A673 (cell line): ENCODE measurements around the gene ARPC1A. TPM values are rescaled to one million over a fixed set of nuclear protein-coding genes. Genes with fewer than 3 reads are reported as not detected.
A peak's percentile ranks its signal among the peaks of the same experiment; 100 is the strongest.
"Not testable (repeated sequence)": the region's sequence is repeated elsewhere in the genome, so short reads cannot be mapped to it uniquely, and the experiment has no call there.

Experiments
- BruUV-seq: library from RNA; stranded (reverse); fragments of 400-500 nt; replicated peaks from 2 replicates; lab custom pipeline; 2021; lab: Mats Ljungman, UMichigan
- CTCF ChIA-PET: fragments of 300-600 bp; sonication (Branson Sonifier 250); formaldehyde crosslinking; loops from one replicate; lab custom pipeline; 2022; ENCODE audit warnings: antibody characterized with exemption; lab: Charles Lee
- POLR2A ChIA-PET: fragments of 300-600 bp; sonication (Branson Sonifier 250); formaldehyde crosslinking; loops from one replicate; lab custom pipeline; 2022; ENCODE audit warnings: antibody characterized with exemption; ENCODE audit not compliant: low non-redundant PET; lab: Charles Lee
- DNase-seq: peaks from one replicate; pipeline ENCODE4 v3.0.0-alpha.2; 2015; ENCODE audit warnings: low spot score
- H3K27ac ChIP-seq: fragments of 200-600 bp; sonication (generic); 2 replicates; pipeline ENCODE4 v1.5.1; 2016; ENCODE audit warnings: mixed run types, low read depth, mild to moderate bottlenecking, mixed read lengths, antibody characterized with exemption, low read length; ENCODE audit not compliant: poor library complexity, severe bottlenecking
- H3K27me3 ChIP-seq: fragments of 200-600 bp; sonication (generic); replicated peaks from 2 replicates; pipeline ENCODE4 v1.6.1; 2017; ENCODE audit warnings: mixed run types, low read depth, mild to moderate bottlenecking, mixed read lengths, antibody characterized with exemption, low read length; ENCODE audit not compliant: insufficient read depth, poor library complexity
- H3K36me3 ChIP-seq: fragments of 200-600 bp; sonication (generic); 2 replicates; pipeline ENCODE4 v1.6.1; 2016; ENCODE audit warnings: mixed run types, mild to moderate bottlenecking, mixed read lengths, antibody characterized with exemption, low read length; ENCODE audit not compliant: insufficient read depth, poor library complexity, severe bottlenecking
- H3K4me1 ChIP-seq: fragments of 200-600 bp; sonication (generic); 2 replicates; pipeline ENCODE4 v1.6.1; 2017; ENCODE audit warnings: mixed run types, mild to moderate bottlenecking, mixed read lengths, antibody characterized with exemption, low read length; ENCODE audit not compliant: insufficient read depth, poor library complexity, severe bottlenecking
- H3K4me3 ChIP-seq: fragments of 200-600 bp; sonication (generic); 2 replicates; pipeline ENCODE4 v1.5.1; 2016; ENCODE audit warnings: low read depth, mixed run types, mild to moderate bottlenecking, mixed read lengths, low read length; ENCODE audit not compliant: poor library complexity, severe bottlenecking
- H3K9me3 ChIP-seq: fragments of 200-600 bp; sonication (generic); 2 replicates; pipeline ENCODE4 v1.6.1; 2016; ENCODE audit warnings: mixed run types, low read depth, mild to moderate bottlenecking, mixed read lengths, antibody characterized with exemption, low read length; ENCODE audit not compliant: poor library complexity, severe bottlenecking
- EZH2 ChIP-seq: fragments of 200-600 bp; sonication (generic); IDR thresholded peaks from 2 replicates; pipeline ENCODE4 v1.6.1; 2017; ENCODE audit warnings: borderline replicate concordance, low read depth, mild to moderate bottlenecking, mixed read lengths, antibody characterized with exemption, low read length; ENCODE audit not compliant: poor library complexity, severe bottlenecking
- intact Hi-C: fragments of 100-400 bp; cut with micrococcal nuclease; formaldehyde crosslinking; loops from one replicate; pipeline ENCODE4 v1.10.0; 2022; ENCODE audit not compliant: unreplicated experiment
- total RNA-seq: library from RNA; stranded (reverse); gene quantifications from 2 replicates; pipeline ENCODE4 v1.2.3, GENCODE V29; 2021
- TF ChIP-seq, protein P1 (sequence below): fragments of 300-800, 200-600 bp; sonication (generic); conservative IDR thresholded peaks from 2 replicates; pipeline ENCODE4 v1.5.1; 2017; ENCODE audit warnings: low read depth, mild to moderate bottlenecking, antibody characterized with exemption, low read length, moderate library complexity, mixed read lengths

ARPC1A gene
- total RNA-seq, 1 experiment from 2014 or later = 167 TPM

DNA sequence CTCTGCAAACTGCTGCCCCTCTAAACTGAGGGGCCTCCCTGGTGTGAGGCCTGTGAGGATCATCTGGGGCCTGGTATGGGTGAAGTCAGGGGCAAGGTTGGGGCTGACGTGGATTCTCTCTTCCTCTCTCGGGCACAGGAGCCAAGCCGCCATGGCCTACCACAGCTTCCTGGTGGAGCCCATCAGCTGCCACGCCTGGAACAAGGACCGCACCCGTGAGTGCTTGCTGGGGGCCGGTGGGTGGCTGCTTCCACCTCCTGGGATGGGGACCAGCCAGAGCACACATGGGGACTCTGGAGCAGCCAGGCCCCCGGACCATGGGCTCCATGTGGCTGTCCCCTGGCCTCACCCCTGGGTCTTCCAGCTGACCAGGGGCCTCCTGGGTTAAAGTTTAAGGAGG lies 59.9 kb downstream of the ARPC1A start:
- no peak for DNase-seq
- no peak for TF ChIP-seq EZH2
- TF ChIP-seq, protein P1, sequence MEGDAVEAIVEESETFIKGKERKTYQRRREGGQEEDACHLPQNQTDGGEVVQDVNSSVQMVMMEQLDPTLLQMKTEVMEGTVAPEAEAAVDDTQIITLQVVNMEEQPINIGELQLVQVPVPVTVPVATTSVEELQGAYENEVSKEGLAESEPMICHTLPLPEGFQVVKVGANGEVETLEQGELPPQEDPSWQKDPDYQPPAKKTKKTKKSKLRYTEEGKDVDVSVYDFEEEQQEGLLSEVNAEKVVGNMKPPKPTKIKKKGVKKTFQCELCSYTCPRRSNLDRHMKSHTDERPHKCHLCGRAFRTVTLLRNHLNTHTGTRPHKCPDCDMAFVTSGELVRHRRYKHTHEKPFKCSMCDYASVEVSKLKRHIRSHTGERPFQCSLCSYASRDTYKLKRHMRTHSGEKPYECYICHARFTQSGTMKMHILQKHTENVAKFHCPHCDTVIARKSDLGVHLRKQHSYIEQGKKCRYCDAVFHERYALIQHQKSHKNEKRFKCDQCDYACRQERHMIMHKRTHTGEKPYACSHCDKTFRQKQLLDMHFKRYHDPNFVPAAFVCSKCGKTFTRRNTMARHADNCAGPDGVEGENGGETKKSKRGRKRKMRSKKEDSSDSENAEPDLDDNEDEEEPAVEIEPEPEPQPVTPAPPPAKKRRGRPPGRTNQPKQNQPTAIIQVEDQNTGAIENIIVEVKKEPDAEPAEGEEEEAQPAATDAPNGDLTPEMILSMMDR = no peak
- ChIA-PET POLR2A (no interaction called here), CTCF (no interaction called here)
- H3K27me3 ChIP-seq = no peaks in the 10 kb centered on the region
- no peak overlapping the region for H3K27ac ChIP-seq
- BruUV-seq = no TSS peak
- H3K4me1 ChIP-seq = peaks cover 4% of the 10 kb centered on the region
- intact Hi-C loops = no loop called here
- no peaks in the 10 kb centered on the region for H3K36me3 ChIP-seq
- H3K9me3 ChIP-seq = no peaks in the 10 kb centered on the region
- no peak overlapping the region for H3K4me3 ChIP-seq

- BruUV-seq = no TSS peak
- peak; percentile 67 for DNase-seq
- no peak overlapping the region for H3K4me3 ChIP-seq
- intact Hi-C loops = no loop called here
- no peaks in the 10 kb centered on the region for H3K4me1 ChIP-seq
- H3K27me3 ChIP-seq = no peaks in the 10 kb centered on the region
- H3K9me3 ChIP-seq = no peaks in the 10 kb centered on the region
- H3K36me3 ChIP-seq = peaks cover 5% of the 10 kb centered on the region
- CTCF ChIA-PET = interaction anchor here (0.5 to 0.7 kb wide), 2 partner anchors 109 to 112 kb away, joined by 3 to 8 read pairs; no protein-coding TSS in a partner anchor
- TF ChIP-seq, protein P1 = peak; percentile 45
- TF ChIP-seq EZH2 = no peak
- H3K27ac ChIP-seq = no peak overlapping the region
- POLR2A ChIA-PET = no interaction called here
Measured at GRCh38 chr7:99386584-99387238, 61.0 kb downstream of the ARPC1A start.

GRCh38 chr7:99387239-99387635 lies 61.5 kb downstream of the ARPC1A start:
- BruUV-seq, H3K36me3 ChIP-seq, intact Hi-C loops, H3K9me3 ChIP-seq, H3K27me3 ChIP-seq, DNase-seq, H3K4me3 ChIP-seq, H3K27ac ChIP-seq, POLR2A ChIA-PET, H3K4me1 ChIP-seq: not testable (repeated sequence)
- TF ChIP-seq, protein P1 = 0 out of 2 replicates have a peak, but pooled peaks have one; percentile 5
- CTCF ChIA-PET = interaction anchor here (0.5 to 0.7 kb wide), 2 partner anchors 108 to 113 kb away, joined by 3 to 8 read pairs; no protein-coding TSS in a partner anchor
